HG03565 (cell line): ENCODE results near the gene WWOX.

ENCODE experiments used
- ATAC-seq: cut with Tn5 transposase; IDR thresholded peaks from one replicate; pipeline ENCODE4 v1.9.1; 2021; ENCODE audit warnings: mild to moderate bottlenecking, moderate library complexity; ENCODE audit not compliant: unreplicated experiment

WWOX gene

GRCh38 chr16:78629173-78629572 lies 529.7 kb downstream of the WWOX start:
- no peak for ATAC-seq

GRCh38 chr16:78630102-78630501 lies 530.6 kb downstream of the WWOX start:
- ATAC-seq: no peak

- no peak for ATAC-seq
Measured at GRCh38 chr16:78633551-78633950, 534.1 kb downstream of the WWOX start.

DNA sequence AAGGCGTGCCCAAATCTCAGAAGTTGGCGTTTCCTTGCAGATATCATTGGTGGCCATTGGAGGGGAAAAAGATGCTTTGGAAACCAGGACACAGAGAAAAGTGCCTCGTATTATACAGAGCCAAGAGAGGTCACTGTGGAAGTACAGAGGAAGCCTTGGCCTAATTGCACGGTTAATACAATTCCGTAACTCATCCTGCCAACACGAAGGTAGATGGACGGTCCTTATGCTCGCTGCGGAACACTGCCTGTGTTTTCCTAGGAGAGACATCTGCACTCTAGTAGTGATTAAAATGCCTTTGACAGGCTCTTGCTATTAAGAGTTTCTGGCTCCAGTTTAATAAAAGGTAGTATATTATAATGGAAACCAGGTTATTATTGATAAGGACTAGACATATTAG lies 536.4 kb downstream of the WWOX start:
- no peak for ATAC-seq

DNA sequence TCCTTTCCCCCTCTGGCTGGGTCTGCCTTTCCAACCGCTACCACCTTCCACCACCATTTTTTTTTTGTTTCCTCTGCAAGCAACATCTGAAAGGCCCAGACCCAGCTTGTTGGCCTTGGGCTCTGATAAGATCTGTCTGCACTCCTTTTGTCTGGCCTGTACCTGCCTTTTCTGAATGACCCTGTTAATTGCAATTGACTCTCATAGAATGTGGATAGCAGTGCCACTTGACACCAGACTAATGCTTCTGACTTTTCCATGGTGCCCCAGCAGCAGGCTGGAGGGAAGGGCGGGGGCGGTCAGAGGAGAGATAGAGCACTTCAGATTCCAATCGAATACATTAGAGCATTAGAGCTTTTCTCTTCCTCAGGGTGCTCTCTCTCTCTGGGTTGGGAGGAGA lies 538.9 kb downstream of the WWOX start:
- ATAC-seq: no peak

- ATAC-seq: no peak
Measured at GRCh38 chr16:78639775-78640174, 540.3 kb downstream of the WWOX start.

DNA sequence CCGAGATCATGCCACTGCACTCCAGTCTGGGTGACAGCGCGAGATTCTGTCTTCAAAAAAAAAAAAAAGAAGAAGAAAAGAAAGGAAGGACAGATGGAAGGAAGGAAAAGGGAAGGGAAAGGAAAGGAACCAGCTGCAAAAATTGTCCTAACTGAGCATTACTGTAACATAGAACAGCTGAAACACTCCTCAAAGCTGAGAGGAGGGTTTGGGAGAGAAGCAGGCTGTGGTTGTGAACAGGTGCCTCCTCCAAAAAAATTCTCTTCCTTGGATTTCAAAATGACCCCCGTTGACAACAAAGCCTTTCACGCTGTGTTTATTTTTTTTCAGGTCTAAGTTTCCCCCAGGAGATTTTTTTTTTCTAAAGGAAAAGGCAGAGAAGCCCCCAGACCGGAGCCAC lies 541.4 kb downstream of the WWOX start:
- ATAC-seq: no peak

GRCh38 chr16:78641433-78641832 lies 542.0 kb downstream of the WWOX start:
- ATAC-seq: no peak

- ATAC-seq: no peak
Measured at GRCh38 chr16:78642621-78643285, 543.3 kb downstream of the WWOX start.

DNA sequence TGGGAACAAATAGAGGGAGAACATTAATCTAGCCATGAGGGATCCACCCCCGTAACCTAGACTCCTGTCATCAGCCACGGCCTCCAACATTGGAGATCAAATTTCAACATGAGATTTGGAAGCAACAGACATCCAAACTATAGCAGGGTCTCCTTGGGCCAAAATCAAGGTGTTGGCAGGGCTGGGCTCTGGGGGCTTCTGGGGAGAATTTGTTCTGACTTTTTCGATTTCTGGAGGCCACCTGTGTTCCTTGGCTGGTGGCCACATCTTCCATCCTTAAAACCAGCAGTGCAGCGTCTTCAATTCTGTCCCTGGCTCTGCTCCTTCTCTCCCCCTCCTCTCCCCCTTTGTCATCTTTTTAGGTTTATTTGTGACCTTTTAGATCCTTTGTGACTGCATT lies 546.2 kb downstream of the WWOX start:
- ATAC-seq: no peak

- no peak for ATAC-seq
Measured at GRCh38 chr16:78647019-78647418, 547.6 kb downstream of the WWOX start.

- ATAC-seq: no peak
Measured at GRCh38 chr16:78647491-78647890, 548.0 kb downstream of the WWOX start.

GRCh38 chr16:78648517-78648916 lies 549.1 kb downstream of the WWOX start:
- no peak for ATAC-seq

GRCh38 chr16:78650339-78651074 lies 551.1 kb downstream of the WWOX start:
- no peak for ATAC-seq

- no peak for ATAC-seq
Measured at GRCh38 chr16:78654929-78655328, 555.5 kb downstream of the WWOX start.

- no peak for ATAC-seq
Measured at GRCh38 chr16:78655331-78656113, 556.1 kb downstream of the WWOX start.

DNA sequence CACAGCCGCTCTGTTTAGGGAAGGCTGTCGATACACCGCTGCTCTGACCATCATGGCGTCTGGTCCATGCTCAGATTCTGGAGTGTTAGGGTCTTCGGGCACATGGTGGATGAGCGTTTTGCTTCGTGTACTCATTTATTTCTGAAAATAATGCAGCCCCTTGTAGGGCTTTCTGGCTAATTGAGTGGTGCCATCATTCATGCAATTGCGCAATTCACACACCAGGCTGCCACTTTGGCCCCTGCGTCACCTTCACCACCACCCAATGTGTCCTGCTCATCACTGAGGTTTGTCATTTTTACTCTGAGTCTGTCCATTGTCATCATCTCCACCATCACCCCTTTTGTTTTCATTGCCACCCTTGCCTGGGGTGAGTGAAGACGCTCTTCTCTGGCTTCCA lies 557.4 kb downstream of the WWOX start:
- no peak for ATAC-seq

GRCh38 chr16:78659216-78659615 lies 559.8 kb downstream of the WWOX start:
- ATAC-seq: no peak

GRCh38 chr16:78659668-78660217 lies 560.3 kb downstream of the WWOX start:
- no peak for ATAC-seq

DNA sequence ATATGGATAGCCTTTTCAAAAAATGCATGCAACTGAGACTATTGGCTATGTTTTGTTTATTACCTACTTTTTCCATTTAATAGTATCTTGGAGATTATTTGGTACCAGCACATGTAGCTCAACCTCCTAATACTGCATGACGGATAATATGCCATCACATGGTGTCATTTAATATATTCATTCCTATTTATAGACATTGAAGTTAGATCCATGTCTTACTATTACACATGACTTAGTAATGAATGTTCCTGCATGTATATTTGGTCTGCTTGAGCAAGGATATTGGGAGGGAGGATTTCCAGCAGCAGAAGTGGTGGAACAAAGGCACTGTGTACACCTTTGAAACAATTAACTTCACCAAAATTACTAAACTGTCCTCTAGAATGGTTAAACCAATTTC lies 561.3 kb downstream of the WWOX start:
- ATAC-seq: no peak

- no peak for ATAC-seq
Measured at GRCh38 chr16:78663690-78664089, 564.2 kb downstream of the WWOX start.
